Ishikawa (cell line): ENCODE results near the gene CROCC.

Experiments used
- MAX ChIP-seq: IDR thresholded peaks from 2 replicates; pipeline ENCODE4 v1.6.1; 2012
- TAF1 ChIP-seq: IDR thresholded peaks from 2 replicates; pipeline ENCODE4 v1.6.1; 2012; ENCODE audit warnings: low read depth, mild to moderate bottlenecking

GRCh38 chr1:16993521-16994038, 71.8 kb downstream of the CROCC start:
- no peak for TF ChIP-seq TAF1
- TF ChIP-seq MAX, result no peak
